SK-N-SH treated with all-trans-retinoic acid at 6 μM for 48 hours (cell line): ENCODE data around the gene FGD5.

Source experiments
- CREB5 ChIP-seq: fragments of 250-450 bp; sonication (Bioruptor Pico); IDR thresholded peaks from 2 replicates; pipeline ENCODE4 v1.5.1; 2020; ENCODE audit warnings: low read depth, mild to moderate bottlenecking, moderate library complexity
- CSRNP3 ChIP-seq: fragments of 250-450 bp; sonication (Bioruptor Pico); IDR thresholded peaks from 2 replicates; pipeline ENCODE4 v1.5.1; 2021; ENCODE audit warnings: mild to moderate bottlenecking, moderate library complexity
- RARB ChIP-seq: fragments of 250-450 bp; sonication (Bioruptor Pico); IDR thresholded peaks from 2 replicates; pipeline ENCODE4 v1.8.0; 2021; ENCODE audit warnings: mild to moderate bottlenecking, moderate library complexity
- SNAI2 ChIP-seq: fragments of 250-450 bp; sonication (Bioruptor Pico); IDR thresholded peaks from 2 replicates; pipeline ENCODE4 v1.5.0; 2020; ENCODE audit warnings: mild to moderate bottlenecking, moderate library complexity
- TCF4 ChIP-seq: fragments of 250-450 bp; sonication (Bioruptor Pico); IDR thresholded peaks from 2 replicates; pipeline ENCODE4 v1.8.0; 2021; ENCODE audit warnings: mild to moderate bottlenecking, moderate library complexity, borderline replicate concordance
- TSHZ2 ChIP-seq: fragments of 250-450 bp; sonication (Bioruptor Pico); IDR thresholded peaks from 2 replicates; pipeline ENCODE4 v1.5.0; 2020; ENCODE audit warnings: mild to moderate bottlenecking, moderate library complexity
- ZFP3 ChIP-seq: fragments of 250-450 bp; sonication (Bioruptor Pico); IDR thresholded peaks from 2 replicates; pipeline ENCODE4 v1.5.0; 2020; ENCODE audit warnings: mild to moderate bottlenecking, moderate library complexity
- ZNF565 ChIP-seq: fragments of 450-650 bp; formaldehyde crosslinking; conservative IDR thresholded peaks from 2 replicates; pipeline ENCODE4 v1.5.0; 2020; ENCODE audit warnings: low read depth, mild to moderate bottlenecking, moderate library complexity
- ZNF8 ChIP-seq: fragments of 450-650 bp; formaldehyde crosslinking; IDR thresholded peaks from 2 replicates; pipeline ENCODE4 v1.5.0; 2020; ENCODE audit warnings: mild to moderate bottlenecking, moderate library complexity
- TF ChIP-seq, protein P1 (sequence below): fragments of 250-450 bp; sonication (Bioruptor Pico); IDR thresholded peaks from 2 replicates; pipeline ENCODE4 v1.8.0; 2020; ENCODE audit warnings: mild to moderate bottlenecking, moderate library complexity, borderline replicate concordance

- no peak for TF ChIP-seq ZNF8 (CRISPR knock-in tag)
- TF ChIP-seq TSHZ2 (CRISPR knock-in tag), result no peak
- TF ChIP-seq RARB (CRISPR knock-in tag), result no peak
- TF ChIP-seq ZNF565, result no peak
- TF ChIP-seq ZFP3, result no peak
- no peak for TF ChIP-seq SNAI2 (CRISPR knock-in tag)
- no peak for TF ChIP-seq TCF4 (CRISPR knock-in tag)
- TF ChIP-seq CREB5 (CRISPR knock-in tag), result no peak
- no peak for TF ChIP-seq CSRNP3
- TF ChIP-seq, protein P1, sequence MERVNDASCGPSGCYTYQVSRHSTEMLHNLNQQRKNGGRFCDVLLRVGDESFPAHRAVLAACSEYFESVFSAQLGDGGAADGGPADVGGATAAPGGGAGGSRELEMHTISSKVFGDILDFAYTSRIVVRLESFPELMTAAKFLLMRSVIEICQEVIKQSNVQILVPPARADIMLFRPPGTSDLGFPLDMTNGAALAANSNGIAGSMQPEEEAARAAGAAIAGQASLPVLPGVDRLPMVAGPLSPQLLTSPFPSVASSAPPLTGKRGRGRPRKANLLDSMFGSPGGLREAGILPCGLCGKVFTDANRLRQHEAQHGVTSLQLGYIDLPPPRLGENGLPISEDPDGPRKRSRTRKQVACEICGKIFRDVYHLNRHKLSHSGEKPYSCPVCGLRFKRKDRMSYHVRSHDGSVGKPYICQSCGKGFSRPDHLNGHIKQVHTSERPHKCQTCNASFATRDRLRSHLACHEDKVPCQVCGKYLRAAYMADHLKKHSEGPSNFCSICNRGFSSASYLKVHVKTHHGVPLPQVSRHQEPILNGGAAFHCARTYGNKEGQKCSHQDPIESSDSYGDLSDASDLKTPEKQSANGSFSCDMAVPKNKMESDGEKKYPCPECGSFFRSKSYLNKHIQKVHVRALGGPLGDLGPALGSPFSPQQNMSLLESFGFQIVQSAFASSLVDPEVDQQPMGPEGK (CRISPR knock-in tag), result no peak
These were observed 12.0 kb upstream of the FGD5 start for GRCh38 chr3:14806641-14807263.
